ENCODE measurements around the gene SSRP1. TPM values are rescaled to one million over a fixed set of nuclear protein-coding genes. Genes with fewer than 3 reads are reported as not detected.
"Not testable (repeated sequence)": the region's sequence is repeated elsewhere in the genome, so short reads cannot be mapped to it uniquely, and the experiment has no call there.

SSRP1 gene
- total RNA-seq, 1 experiment from 2014 or later, result 79.9 TPM

DNA sequence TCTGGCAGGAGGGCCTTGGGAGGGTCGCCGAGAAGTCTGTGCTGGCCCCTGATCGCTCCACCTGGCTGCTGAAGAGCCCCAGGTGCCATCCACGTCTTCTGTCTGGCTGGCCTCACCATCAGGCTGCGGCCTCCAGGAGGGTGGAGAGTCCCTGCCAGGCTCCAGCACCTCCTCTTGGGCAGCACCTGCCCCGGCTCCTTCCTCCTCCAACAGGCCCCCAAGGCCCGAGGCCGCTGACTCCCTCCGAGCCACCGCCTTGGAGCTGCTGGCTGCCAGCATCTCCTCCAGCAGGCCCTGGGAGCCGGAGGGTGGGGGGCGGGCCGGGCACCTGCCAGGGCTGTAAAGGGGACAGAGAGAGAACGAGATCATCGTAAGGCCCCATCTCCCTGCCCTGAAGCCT, 33.2 kb downstream of the SSRP1 start:
- no peaks in the 10 kb centered on the region for H4K20me1 ChIP-seq (ENCODE audit: insufficient read depth, low read depth, low read length)
- H3K27ac ChIP-seq (ENCODE audit: low read length), result no peak overlapping the region
- H3K4me2 ChIP-seq (ENCODE audit: low read depth, low read length, poor library complexity, severe bottlenecking), result no peak overlapping the region
- H3K9me2 ChIP-seq (replicated peaks; ENCODE audit: insufficient read depth, low read length), result no peaks in the 10 kb centered on the region
- peaks cover 19% of the 10 kb centered on the region for H3K36me3 ChIP-seq (ENCODE audit: insufficient read depth, low read length)
- H3K9ac ChIP-seq (ENCODE audit: low read length), result no peak overlapping the region
- H2AFZ ChIP-seq (ENCODE audit: low read length), result no peak overlapping the region
- DNase-seq, result no peak
- H3K27me3 ChIP-seq (ENCODE audit: low read length), result no peaks in the 10 kb centered on the region
- H3K4me1 ChIP-seq (ENCODE audit: low read length), result no peaks in the 10 kb centered on the region
- H3K9me3 ChIP-seq (ENCODE audit: low read length), result no peaks in the 10 kb centered on the region
- no peak overlapping the region for H3K4me3 ChIP-seq (ENCODE audit: low read length)
- H3K79me2 ChIP-seq (ENCODE audit: low read length), result no peaks in the 10 kb centered on the region

DNA sequence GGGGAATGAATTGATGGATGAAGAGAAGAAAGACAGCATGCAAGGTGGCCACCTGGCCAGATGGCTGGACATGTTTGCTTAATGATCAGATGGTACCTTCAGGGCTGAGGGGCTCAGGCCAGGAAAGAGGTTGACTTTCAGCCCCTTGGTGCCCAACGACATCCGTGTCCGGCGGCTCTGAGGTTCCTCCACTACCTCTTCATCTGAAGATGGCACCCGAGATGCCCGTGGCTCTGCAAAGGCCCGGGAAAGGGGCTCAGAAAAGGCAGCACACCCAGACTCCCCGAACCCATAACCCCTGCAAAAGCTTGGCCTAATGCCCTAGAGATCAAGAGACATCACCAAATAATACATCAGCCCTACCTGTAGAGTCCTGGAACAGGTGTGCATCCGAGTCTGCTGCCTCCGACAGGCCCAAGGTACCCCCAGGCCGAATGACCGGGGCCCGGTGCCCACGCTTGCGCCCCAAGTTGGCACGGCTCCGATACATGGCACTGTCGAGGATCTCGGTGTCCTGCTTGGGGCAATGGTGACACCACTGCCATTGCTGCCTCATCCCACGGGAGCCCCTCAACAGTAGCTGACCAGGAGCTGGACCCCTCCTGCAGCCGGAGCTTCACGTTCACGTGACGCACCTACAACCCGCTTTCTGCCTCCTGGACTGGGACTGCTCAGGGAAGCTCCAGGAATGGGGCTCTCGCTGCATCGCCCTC, 33.8 kb downstream of the SSRP1 start:
- no peak overlapping the region for H3K4me2 ChIP-seq (ENCODE audit: low read depth, low read length, poor library complexity, severe bottlenecking)
- no peaks in the 10 kb centered on the region for H4K20me1 ChIP-seq (ENCODE audit: insufficient read depth, low read depth, low read length)
- H2AFZ ChIP-seq (ENCODE audit: low read length), result no peak overlapping the region
- H3K27me3 ChIP-seq (ENCODE audit: low read length), result no peaks in the 10 kb centered on the region
- H3K36me3 ChIP-seq (ENCODE audit: insufficient read depth, low read length), result peaks cover 19% of the 10 kb centered on the region
- no peaks in the 10 kb centered on the region for H3K9me3 ChIP-seq (ENCODE audit: low read length)
- DNase-seq, result no peak
- no peaks in the 10 kb centered on the region for H3K9me2 ChIP-seq (replicated peaks; ENCODE audit: insufficient read depth, low read length)
- H3K4me1 ChIP-seq (ENCODE audit: low read length), result no peaks in the 10 kb centered on the region
- H3K27ac ChIP-seq (ENCODE audit: low read length), result no peak overlapping the region
- no peaks in the 10 kb centered on the region for H3K79me2 ChIP-seq (ENCODE audit: low read length)
- no peak overlapping the region for H3K4me3 ChIP-seq (ENCODE audit: low read length)
- no peak overlapping the region for H3K9ac ChIP-seq (ENCODE audit: low read length)

DNA sequence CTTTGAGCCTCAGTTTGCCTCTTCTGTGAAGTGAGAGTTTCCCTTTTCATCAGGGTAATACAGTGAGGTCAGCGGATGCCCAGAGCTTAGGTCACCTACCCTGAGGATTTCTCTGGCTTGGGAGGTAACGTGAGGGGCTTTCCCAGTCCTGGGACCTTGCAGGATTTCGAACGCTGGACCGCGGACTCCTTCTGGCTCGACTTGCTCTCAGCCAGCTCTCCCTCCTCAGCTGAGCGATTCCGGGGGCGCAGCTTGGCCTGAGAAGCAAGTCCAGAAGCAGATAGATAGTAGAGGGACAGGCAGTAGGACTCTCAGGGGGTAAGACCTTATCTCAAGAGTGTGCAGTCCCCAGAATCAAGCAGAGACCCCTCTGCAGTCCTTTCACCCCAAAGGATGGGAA, 34.9 kb downstream of the SSRP1 start:
- Histone ChIP-seq H2AFZ (ENCODE audit: low read length) (no peak overlapping the region), H4K20me1 (ENCODE audit: insufficient read depth, low read depth, low read length) (no peaks in the 10 kb centered on the region), H3K4me1 (ENCODE audit: low read length) (no peaks in the 10 kb centered on the region), H3K4me3 (ENCODE audit: low read length) (no peak overlapping the region), H3K79me2 (ENCODE audit: low read length) (no peaks in the 10 kb centered on the region), H3K27me3 (ENCODE audit: low read length) (no peaks in the 10 kb centered on the region), H3K4me2 (ENCODE audit: low read depth, low read length, poor library complexity, severe bottlenecking) (no peak overlapping the region), H3K9me2 (replicated peaks; ENCODE audit: insufficient read depth, low read length) (no peaks in the 10 kb centered on the region), H3K9ac (ENCODE audit: low read length) (no peak overlapping the region), H3K9me3 (ENCODE audit: low read length) (no peaks in the 10 kb centered on the region), H3K36me3 (ENCODE audit: insufficient read depth, low read length) (peaks cover 19% of the 10 kb centered on the region), H3K27ac (ENCODE audit: low read length) (no peak overlapping the region)
- no peak for DNase-seq

DNA sequence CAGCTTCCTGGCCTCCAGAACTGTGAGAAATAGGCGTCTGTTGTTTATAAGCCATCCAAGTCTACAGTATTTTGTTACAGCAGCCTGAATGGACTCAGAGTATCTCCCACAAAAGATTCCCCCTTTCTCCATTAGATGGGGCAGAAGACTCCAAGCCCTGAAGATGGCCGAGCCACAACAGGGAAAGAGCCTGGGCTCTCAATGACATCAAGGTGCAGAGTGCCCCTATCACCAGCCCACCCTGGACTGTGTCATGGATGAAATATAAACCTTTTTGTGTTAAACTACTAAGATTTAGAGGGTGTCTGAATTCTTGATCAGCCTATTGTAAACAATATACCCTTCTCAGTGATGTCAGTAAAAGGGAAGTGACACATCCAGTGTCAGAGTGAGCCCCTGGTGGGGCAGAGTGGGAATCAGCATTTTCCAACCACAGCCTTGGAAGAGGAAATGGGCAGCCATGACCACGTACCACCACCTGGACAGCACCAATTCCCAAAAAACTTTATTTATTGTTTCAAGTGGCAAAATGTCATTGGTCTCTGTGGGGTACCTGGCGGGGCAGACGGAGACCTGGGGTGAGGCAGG, 36.4 kb downstream of the SSRP1 start:
- Histone ChIP-seq H3K9ac (ENCODE audit: low read length) (no peak overlapping the region), H3K4me3 (ENCODE audit: low read length) (no peak overlapping the region), H3K79me2 (ENCODE audit: low read length) (no peaks in the 10 kb centered on the region), H3K4me2 (ENCODE audit: low read depth, low read length, poor library complexity, severe bottlenecking) (no peak overlapping the region), H2AFZ (ENCODE audit: low read length) (no peak overlapping the region), H3K9me2 (replicated peaks; ENCODE audit: insufficient read depth, low read length) (no peaks in the 10 kb centered on the region), H3K27ac (ENCODE audit: low read length) (no peak overlapping the region), H3K36me3 (ENCODE audit: insufficient read depth, low read length) (peaks cover 19% of the 10 kb centered on the region), H4K20me1 (ENCODE audit: insufficient read depth, low read depth, low read length) (no peaks in the 10 kb centered on the region), H3K4me1 (ENCODE audit: low read length) (no peaks in the 10 kb centered on the region), H3K9me3 (ENCODE audit: low read length) (no peaks in the 10 kb centered on the region), H3K27me3 (ENCODE audit: low read length) (no peaks in the 10 kb centered on the region)
- no peak for DNase-seq

DNA sequence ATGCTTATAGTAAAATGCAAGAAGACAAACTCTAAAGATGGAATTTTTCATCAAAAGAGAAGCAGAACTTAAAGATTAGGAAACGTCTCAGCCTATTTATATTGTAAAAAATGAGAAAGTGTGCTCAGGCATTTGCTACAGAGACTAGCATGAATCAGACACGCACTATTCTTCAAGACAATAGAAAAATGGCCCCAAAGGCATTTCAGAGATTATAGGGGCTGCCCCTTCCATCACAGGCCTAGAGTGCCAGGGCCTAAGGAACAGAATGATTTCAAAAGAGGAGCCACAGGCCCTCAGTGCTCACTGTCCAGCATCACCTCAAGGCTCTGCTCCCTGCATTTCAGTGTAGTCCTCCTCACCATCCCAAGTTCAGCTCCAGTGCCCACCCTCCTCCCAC, 38.5 kb downstream of the SSRP1 start:
- no peaks in the 10 kb centered on the region for H3K4me1 ChIP-seq (ENCODE audit: low read length)
- no peaks in the 10 kb centered on the region for H4K20me1 ChIP-seq (ENCODE audit: insufficient read depth, low read depth, low read length)
- no peaks in the 10 kb centered on the region for H3K9me3 ChIP-seq (ENCODE audit: low read length)
- no peak overlapping the region for H3K4me2 ChIP-seq (ENCODE audit: low read depth, low read length, poor library complexity, severe bottlenecking)
- no peaks in the 10 kb centered on the region for H3K27me3 ChIP-seq (ENCODE audit: low read length)
- DNase-seq, result no peak
- no peak overlapping the region for H2AFZ ChIP-seq (ENCODE audit: low read length)
- no peaks in the 10 kb centered on the region for H3K79me2 ChIP-seq (ENCODE audit: low read length)
- H3K36me3 ChIP-seq (ENCODE audit: insufficient read depth, low read length), result peaks cover 19% of the 10 kb centered on the region
- H3K4me3 ChIP-seq (ENCODE audit: low read length), result no peak overlapping the region
- H3K27ac ChIP-seq (ENCODE audit: low read length), result no peak overlapping the region
- no peaks in the 10 kb centered on the region for H3K9me2 ChIP-seq (replicated peaks; ENCODE audit: insufficient read depth, low read length)
- no peak overlapping the region for H3K9ac ChIP-seq (ENCODE audit: low read length)

DNA sequence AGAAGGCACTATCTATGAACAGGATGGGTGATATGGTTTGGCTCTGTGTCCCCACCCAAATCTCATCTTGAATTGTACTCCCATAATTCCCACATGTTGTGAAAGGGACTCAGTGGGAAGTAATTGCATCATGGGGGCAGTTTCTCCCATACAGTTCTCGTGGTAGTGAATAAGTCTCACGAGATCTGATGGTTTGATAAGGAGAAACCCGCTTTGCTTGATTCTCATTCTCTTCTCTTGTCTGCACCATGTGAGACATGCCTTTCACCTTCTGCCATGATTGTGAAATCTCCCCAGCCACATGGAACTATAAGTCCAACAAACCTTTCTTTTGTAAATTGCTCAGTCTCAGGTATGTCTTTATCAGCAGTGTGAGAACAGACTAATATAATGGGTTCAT, 39.5 kb downstream of the SSRP1 start:
- peaks cover 14% of the 10 kb centered on the region for H3K36me3 ChIP-seq (ENCODE audit: insufficient read depth, low read length)
- not testable (repeated sequence) for H3K9me3 ChIP-seq (ENCODE audit: low read length); H3K4me2 ChIP-seq (ENCODE audit: low read depth, low read length, poor library complexity, severe bottlenecking); H3K4me3 ChIP-seq (ENCODE audit: low read length); H3K9me2 ChIP-seq (replicated peaks; ENCODE audit: insufficient read depth, low read length); H3K27ac ChIP-seq (ENCODE audit: low read length); H3K9ac ChIP-seq (ENCODE audit: low read length); H3K27me3 ChIP-seq (ENCODE audit: low read length); H3K79me2 ChIP-seq (ENCODE audit: low read length); H2AFZ ChIP-seq (ENCODE audit: low read length); DNase-seq; H4K20me1 ChIP-seq (ENCODE audit: insufficient read depth, low read depth, low read length); H3K4me1 ChIP-seq (ENCODE audit: low read length)

DNA sequence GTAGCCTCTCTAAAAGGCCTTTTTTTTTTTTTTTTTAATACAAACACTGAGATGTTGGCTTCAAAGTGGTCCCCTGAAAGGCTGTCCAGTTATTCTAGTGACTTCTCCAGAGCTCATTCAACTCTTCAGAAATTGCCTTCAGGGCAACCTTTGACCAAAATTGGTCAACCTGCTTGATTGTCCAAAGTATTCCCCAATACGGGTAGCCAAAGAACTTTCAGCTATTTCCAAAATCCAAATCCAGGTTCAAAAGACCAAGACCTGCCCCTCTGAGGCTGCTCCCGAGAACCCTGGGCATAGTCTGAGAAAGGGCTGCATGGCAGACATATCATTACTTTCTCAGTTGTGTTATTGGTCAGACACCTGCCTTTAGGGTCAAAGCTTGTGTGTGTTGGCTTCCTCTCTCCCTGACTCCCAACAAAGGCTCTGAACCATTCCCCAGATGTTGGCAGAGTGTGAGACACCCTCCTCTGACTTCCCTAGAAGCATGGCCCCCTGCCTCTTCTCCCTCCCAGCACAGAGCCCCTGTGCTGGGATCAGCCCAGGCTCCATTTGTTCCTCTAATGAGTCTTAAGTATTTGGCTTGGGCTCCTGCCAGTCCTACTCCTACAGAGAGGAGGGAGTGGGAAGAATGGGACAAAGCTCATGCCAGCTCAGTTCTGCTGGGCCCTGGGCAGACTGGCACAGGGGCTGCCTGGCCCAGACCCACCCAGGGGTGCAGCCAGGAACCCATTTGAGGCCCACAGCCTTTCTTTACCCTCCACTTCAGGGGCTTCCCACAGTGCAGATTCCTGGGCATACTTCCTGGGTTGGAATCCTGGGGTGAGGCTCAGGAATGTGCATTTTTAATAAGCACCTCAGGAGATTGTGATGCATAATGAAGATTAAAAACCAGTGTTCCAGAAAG, 41.2 kb downstream of the SSRP1 start:
- Histone ChIP-seq H3K27ac (ENCODE audit: low read length) (no peak overlapping the region), H4K20me1 (ENCODE audit: insufficient read depth, low read depth, low read length) (no peaks in the 10 kb centered on the region), H3K4me1 (ENCODE audit: low read length) (no peaks in the 10 kb centered on the region), H3K4me2 (ENCODE audit: low read depth, low read length, poor library complexity, severe bottlenecking) (no peak overlapping the region), H3K27me3 (ENCODE audit: low read length) (no peaks in the 10 kb centered on the region), H2AFZ (ENCODE audit: low read length) (no peak overlapping the region), H3K9me2 (replicated peaks; ENCODE audit: insufficient read depth, low read length) (no peaks in the 10 kb centered on the region), H3K79me2 (ENCODE audit: low read length) (no peaks in the 10 kb centered on the region), H3K4me3 (ENCODE audit: low read length) (no peak overlapping the region), H3K9me3 (ENCODE audit: low read length) (no peaks in the 10 kb centered on the region), H3K9ac (ENCODE audit: low read length) (no peak overlapping the region), H3K36me3 (ENCODE audit: insufficient read depth, low read length) (peaks cover 6% of the 10 kb centered on the region)
- DNase-seq, result no peak

DNA sequence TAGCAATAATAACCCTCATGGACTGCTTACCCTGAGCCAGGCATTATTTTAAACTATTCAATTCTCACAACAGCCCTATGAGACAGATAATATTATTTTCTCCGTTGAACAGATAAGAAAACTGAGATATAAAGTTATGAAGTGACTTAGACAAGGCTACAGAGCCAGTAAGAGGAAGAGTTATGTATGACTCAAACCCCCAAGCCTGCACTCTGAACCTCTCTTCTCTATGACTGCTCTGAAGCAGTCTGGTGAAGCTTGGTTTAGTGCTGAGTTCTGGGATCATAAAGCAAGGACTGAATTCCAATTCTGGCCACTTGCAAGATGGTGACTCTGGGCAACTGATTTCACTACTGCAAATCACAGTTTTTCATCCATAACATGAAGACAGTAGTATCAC, 45.4 kb downstream of the SSRP1 start:
- Histone ChIP-seq H3K4me1 (ENCODE audit: low read length) (no peaks in the 10 kb centered on the region), H3K9ac (ENCODE audit: low read length) (no peak overlapping the region), H3K4me3 (ENCODE audit: low read length) (no peak overlapping the region), H3K4me2 (ENCODE audit: low read depth, low read length, poor library complexity, severe bottlenecking) (no peak overlapping the region), H3K27me3 (ENCODE audit: low read length) (no peaks in the 10 kb centered on the region), H3K27ac (ENCODE audit: low read length) (no peak overlapping the region), H3K9me2 (replicated peaks; ENCODE audit: insufficient read depth, low read length) (no peaks in the 10 kb centered on the region), H3K79me2 (ENCODE audit: low read length) (no peaks in the 10 kb centered on the region), H4K20me1 (ENCODE audit: insufficient read depth, low read depth, low read length) (no peaks in the 10 kb centered on the region), H3K9me3 (ENCODE audit: low read length) (no peaks in the 10 kb centered on the region), H2AFZ (ENCODE audit: low read length) (no peak overlapping the region), H3K36me3 (ENCODE audit: insufficient read depth, low read length) (no peaks in the 10 kb centered on the region)
- DNase-seq, result no peak

Data from Karpas-422 (cell line).